ENCODE measurements around the gene MST1. TPM values are rescaled to one million over a fixed set of nuclear protein-coding genes. Genes with fewer than 3 reads are reported as not detected.

MST1 gene
- total RNA-seq, 1 experiment from 2014 or later: 19.8 TPM

DNA sequence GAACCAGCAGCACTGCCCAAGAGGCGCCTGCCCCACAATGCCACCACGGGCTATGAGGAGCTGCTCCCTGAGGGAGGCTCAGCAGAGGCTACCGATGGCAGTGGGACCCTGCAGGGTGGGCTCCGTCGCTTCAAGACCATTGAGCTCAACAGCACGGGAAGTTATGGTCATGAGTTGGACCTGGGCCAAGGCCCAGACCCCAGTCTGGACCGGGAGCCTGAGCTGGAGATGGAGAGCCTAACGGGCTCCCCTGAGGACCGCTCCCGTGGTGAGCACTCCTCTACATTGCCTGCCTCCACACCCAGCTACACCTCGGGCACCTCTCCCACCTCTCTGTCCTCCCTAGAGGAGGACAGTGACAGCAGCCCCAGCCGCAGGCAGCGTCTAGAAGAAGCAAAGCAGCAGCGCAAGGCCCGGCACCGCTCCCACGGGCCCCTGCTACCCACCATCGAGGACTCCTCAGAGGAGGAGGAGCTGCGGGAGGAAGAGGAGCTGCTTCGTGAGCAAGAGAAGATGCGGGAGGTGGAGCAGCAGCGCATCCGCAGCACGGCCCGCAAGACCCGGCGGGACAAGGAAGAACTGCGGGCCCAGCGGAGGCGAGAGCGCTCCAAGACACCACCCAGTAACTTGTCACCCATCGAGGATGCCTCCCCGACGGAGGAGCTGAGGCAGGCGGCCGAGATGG, 36.9 kb downstream of the MST1 start:
- DNase-seq: no peak
- no peaks in the 10 kb centered on the region for H3K4me1 ChIP-seq (ENCODE audit: low read length)
- no peaks in the 10 kb centered on the region for H3K36me3 ChIP-seq (ENCODE audit: insufficient read depth, low read length)
- H3K4me2 ChIP-seq (ENCODE audit: low read depth, low read length, poor library complexity, severe bottlenecking): no peak overlapping the region
- H3K79me2 ChIP-seq (ENCODE audit: low read length): no peaks in the 10 kb centered on the region
- no peak overlapping the region for H2AFZ ChIP-seq (ENCODE audit: low read length)
- no peaks in the 10 kb centered on the region for H3K27me3 ChIP-seq (ENCODE audit: low read length)
- H3K27ac ChIP-seq (ENCODE audit: low read length): no peak overlapping the region
- no peak overlapping the region for H3K4me3 ChIP-seq (ENCODE audit: low read length)
- no peaks in the 10 kb centered on the region for H4K20me1 ChIP-seq (ENCODE audit: insufficient read depth, low read depth, low read length)
- no peaks in the 10 kb centered on the region for H3K9me3 ChIP-seq (ENCODE audit: low read length)
- H3K9me2 ChIP-seq (replicated peaks; ENCODE audit: insufficient read depth, low read length): no peaks in the 10 kb centered on the region
- no peak overlapping the region for H3K9ac ChIP-seq (ENCODE audit: low read length)

GRCh38 chr3:49650637-49651036, 38.6 kb downstream of the MST1 start:
- Histone ChIP-seq H3K4me1 (ENCODE audit: low read length) (no peaks in the 10 kb centered on the region), H3K27me3 (ENCODE audit: low read length) (no peaks in the 10 kb centered on the region), H3K9me2 (replicated peaks; ENCODE audit: insufficient read depth, low read length) (no peaks in the 10 kb centered on the region), H4K20me1 (ENCODE audit: insufficient read depth, low read depth, low read length) (no peaks in the 10 kb centered on the region), H3K4me3 (ENCODE audit: low read length) (no peak overlapping the region), H3K4me2 (ENCODE audit: low read depth, low read length, poor library complexity, severe bottlenecking) (no peak overlapping the region), H3K79me2 (ENCODE audit: low read length) (no peaks in the 10 kb centered on the region), H3K9ac (ENCODE audit: low read length) (no peak overlapping the region), H3K27ac (ENCODE audit: low read length) (no peak overlapping the region), H3K9me3 (ENCODE audit: low read length) (no peaks in the 10 kb centered on the region), H2AFZ (ENCODE audit: low read length) (no peak overlapping the region), H3K36me3 (ENCODE audit: insufficient read depth, low read length) (no peaks in the 10 kb centered on the region)
- DNase-seq: no peak

GRCh38 chr3:49650177-49650576, 39.1 kb downstream of the MST1 start:
- Histone ChIP-seq H3K9ac (ENCODE audit: low read length) (no peak overlapping the region), H2AFZ (ENCODE audit: low read length) (no peak overlapping the region)

DNA sequence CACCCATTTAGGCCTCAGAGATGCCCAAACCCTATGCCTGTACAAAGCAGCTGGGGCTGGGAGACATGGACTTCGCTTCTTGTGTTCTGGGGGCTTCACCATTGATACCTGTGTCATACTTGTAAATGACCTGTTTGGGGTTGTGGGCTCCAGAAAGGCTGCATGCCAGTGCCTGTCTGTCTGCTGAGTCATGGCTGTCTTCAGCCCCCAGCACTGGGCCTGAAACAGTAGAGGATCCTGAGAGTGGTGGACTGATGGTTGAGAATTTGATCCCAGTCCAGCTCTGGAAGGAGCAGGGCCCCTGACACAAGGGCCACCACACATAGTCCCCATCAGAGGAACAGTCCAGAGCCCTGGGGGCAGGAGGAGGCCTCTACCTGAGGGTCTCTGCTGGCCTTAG, 39.7 kb downstream of the MST1 start:
- H3K27me3 ChIP-seq (ENCODE audit: low read length): no peaks in the 10 kb centered on the region
- no peak overlapping the region for H3K9ac ChIP-seq (ENCODE audit: low read length)
- H3K27ac ChIP-seq (ENCODE audit: low read length): no peak overlapping the region
- H3K9me3 ChIP-seq (ENCODE audit: low read length): no peaks in the 10 kb centered on the region
- H3K4me1 ChIP-seq (ENCODE audit: low read length): no peaks in the 10 kb centered on the region
- H3K4me2 ChIP-seq (ENCODE audit: low read depth, low read length, poor library complexity, severe bottlenecking): no peak overlapping the region
- no peaks in the 10 kb centered on the region for H4K20me1 ChIP-seq (ENCODE audit: insufficient read depth, low read depth, low read length)
- no peak overlapping the region for H2AFZ ChIP-seq (ENCODE audit: low read length)
- H3K9me2 ChIP-seq (replicated peaks; ENCODE audit: insufficient read depth, low read length): no peaks in the 10 kb centered on the region
- no peaks in the 10 kb centered on the region for H3K79me2 ChIP-seq (ENCODE audit: low read length)
- DNase-seq: no peak
- no peaks in the 10 kb centered on the region for H3K36me3 ChIP-seq (ENCODE audit: insufficient read depth, low read length)
- H3K4me3 ChIP-seq (ENCODE audit: low read length): no peak overlapping the region

More at GRCh38 chr3:49650177-49650576, 39.1 kb downstream of the MST1 start:
- H3K9me3 ChIP-seq (ENCODE audit: low read length): no peaks in the 10 kb centered on the region
- no peaks in the 10 kb centered on the region for H3K9me2 ChIP-seq (replicated peaks; ENCODE audit: insufficient read depth, low read length)
- no peaks in the 10 kb centered on the region for H3K27me3 ChIP-seq (ENCODE audit: low read length)
- no peaks in the 10 kb centered on the region for H3K79me2 ChIP-seq (ENCODE audit: low read length)
- no peak for DNase-seq
- no peak overlapping the region for H3K4me3 ChIP-seq (ENCODE audit: low read length)
- H3K36me3 ChIP-seq (ENCODE audit: insufficient read depth, low read length): no peaks in the 10 kb centered on the region
- no peaks in the 10 kb centered on the region for H4K20me1 ChIP-seq (ENCODE audit: insufficient read depth, low read depth, low read length)
- no peaks in the 10 kb centered on the region for H3K4me1 ChIP-seq (ENCODE audit: low read length)
- no peak overlapping the region for H3K4me2 ChIP-seq (ENCODE audit: low read depth, low read length, poor library complexity, severe bottlenecking)
- H3K27ac ChIP-seq (ENCODE audit: low read length): no peak overlapping the region

GRCh38 chr3:49648354-49649019, 40.8 kb downstream of the MST1 start:
- Histone ChIP-seq H3K9ac (ENCODE audit: low read length) (no peak overlapping the region), H3K4me1 (ENCODE audit: low read length) (no peaks in the 10 kb centered on the region), H3K4me3 (ENCODE audit: low read length) (no peak overlapping the region), H4K20me1 (ENCODE audit: insufficient read depth, low read depth, low read length) (no peaks in the 10 kb centered on the region), H2AFZ (ENCODE audit: low read length) (no peak overlapping the region), H3K9me2 (replicated peaks; ENCODE audit: insufficient read depth, low read length) (no peaks in the 10 kb centered on the region), H3K9me3 (ENCODE audit: low read length) (no peaks in the 10 kb centered on the region), H3K4me2 (ENCODE audit: low read depth, low read length, poor library complexity, severe bottlenecking) (no peak overlapping the region), H3K27me3 (ENCODE audit: low read length) (no peaks in the 10 kb centered on the region), H3K79me2 (ENCODE audit: low read length) (no peaks in the 10 kb centered on the region), H3K36me3 (ENCODE audit: insufficient read depth, low read length) (no peaks in the 10 kb centered on the region), H3K27ac (ENCODE audit: low read length) (no peak overlapping the region)
- DNase-seq: no peak

GRCh38 chr3:49647741-49648140, 41.5 kb downstream of the MST1 start:
- no peak for DNase-seq
- Histone ChIP-seq H4K20me1 (ENCODE audit: insufficient read depth, low read depth, low read length) (no peaks in the 10 kb centered on the region), H3K9ac (ENCODE audit: low read length) (no peak overlapping the region), H2AFZ (ENCODE audit: low read length) (no peak overlapping the region), H3K27me3 (ENCODE audit: low read length) (no peaks in the 10 kb centered on the region), H3K4me3 (ENCODE audit: low read length) (no peak overlapping the region), H3K9me3 (ENCODE audit: low read length) (no peaks in the 10 kb centered on the region), H3K79me2 (ENCODE audit: low read length) (no peaks in the 10 kb centered on the region), H3K36me3 (ENCODE audit: insufficient read depth, low read length) (no peaks in the 10 kb centered on the region), H3K9me2 (replicated peaks; ENCODE audit: insufficient read depth, low read length) (no peaks in the 10 kb centered on the region), H3K4me2 (ENCODE audit: low read depth, low read length, poor library complexity, severe bottlenecking) (no peak overlapping the region), H3K27ac (ENCODE audit: low read length) (no peak overlapping the region), H3K4me1 (ENCODE audit: low read length) (no peaks in the 10 kb centered on the region)

DNA sequence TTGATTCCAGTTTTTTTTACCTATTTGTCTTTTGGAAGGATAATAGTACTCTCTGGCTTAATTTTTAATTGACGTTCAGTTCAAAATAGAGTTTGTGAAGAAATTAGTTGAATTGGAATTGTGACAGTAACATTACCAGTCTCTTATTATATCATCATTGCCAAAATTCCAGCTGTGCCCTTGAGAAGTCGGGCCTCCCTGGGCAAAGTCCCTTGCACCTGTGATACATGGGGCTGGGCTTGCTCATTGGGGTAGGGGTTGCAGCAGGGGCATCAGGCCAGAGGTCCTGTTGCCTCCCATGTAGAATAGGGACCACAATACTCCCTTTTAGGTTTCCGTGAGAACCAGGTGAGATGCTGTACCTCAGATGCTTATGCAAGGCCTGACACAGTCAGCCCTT, 43.0 kb downstream of the MST1 start:
- H3K9me3 ChIP-seq (ENCODE audit: low read length): no peaks in the 10 kb centered on the region
- H3K27ac ChIP-seq (ENCODE audit: low read length): no peak overlapping the region
- no peak for DNase-seq
- H3K27me3 ChIP-seq (ENCODE audit: low read length): no peaks in the 10 kb centered on the region
- no peak overlapping the region for H3K4me2 ChIP-seq (ENCODE audit: low read depth, low read length, poor library complexity, severe bottlenecking)
- no peak overlapping the region for H2AFZ ChIP-seq (ENCODE audit: low read length)
- H3K36me3 ChIP-seq (ENCODE audit: insufficient read depth, low read length): no peaks in the 10 kb centered on the region
- no peaks in the 10 kb centered on the region for H3K4me1 ChIP-seq (ENCODE audit: low read length)
- H3K4me3 ChIP-seq (ENCODE audit: low read length): no peak overlapping the region
- no peaks in the 10 kb centered on the region for H3K79me2 ChIP-seq (ENCODE audit: low read length)
- no peak overlapping the region for H3K9ac ChIP-seq (ENCODE audit: low read length)
- no peaks in the 10 kb centered on the region for H4K20me1 ChIP-seq (ENCODE audit: insufficient read depth, low read depth, low read length)
- no peaks in the 10 kb centered on the region for H3K9me2 ChIP-seq (replicated peaks; ENCODE audit: insufficient read depth, low read length)

DNA sequence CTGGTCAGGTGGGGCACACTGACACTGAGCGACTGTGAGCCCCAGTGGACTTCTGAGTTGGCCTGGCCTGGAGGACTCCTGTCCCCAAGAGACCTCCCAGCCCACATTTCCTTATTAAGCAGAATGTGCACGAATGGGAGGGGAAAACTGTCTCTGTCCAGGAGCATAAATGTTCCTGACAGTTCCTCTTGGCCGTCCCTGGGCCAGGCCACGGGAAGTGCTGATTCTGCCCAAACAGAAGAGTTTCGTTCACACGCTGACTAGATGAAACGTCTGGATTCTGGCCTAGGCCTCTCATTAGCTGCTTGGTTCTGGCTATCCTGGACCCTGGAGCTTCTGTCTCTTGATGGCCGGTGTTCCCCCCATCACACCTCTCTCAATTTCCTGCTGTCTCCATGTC, 44.6 kb downstream of the MST1 start:
- Histone ChIP-seq H3K27me3 (ENCODE audit: low read length) (no peaks in the 10 kb centered on the region), H3K27ac (ENCODE audit: low read length) (no peak overlapping the region), H2AFZ (ENCODE audit: low read length) (no peak overlapping the region), H3K4me3 (ENCODE audit: low read length) (no peak overlapping the region), H4K20me1 (ENCODE audit: insufficient read depth, low read depth, low read length) (no peaks in the 10 kb centered on the region), H3K9me3 (ENCODE audit: low read length) (no peaks in the 10 kb centered on the region), H3K36me3 (ENCODE audit: insufficient read depth, low read length) (no peaks in the 10 kb centered on the region), H3K9ac (ENCODE audit: low read length) (no peak overlapping the region), H3K4me2 (ENCODE audit: low read depth, low read length, poor library complexity, severe bottlenecking) (no peak overlapping the region), H3K79me2 (ENCODE audit: low read length) (no peaks in the 10 kb centered on the region), H3K9me2 (replicated peaks; ENCODE audit: insufficient read depth, low read length) (no peaks in the 10 kb centered on the region), H3K4me1 (ENCODE audit: low read length) (no peaks in the 10 kb centered on the region)
- no peak for DNase-seq
